Endothelial cell of umbilical vein (primary cell): ENCODE measurements around the gene PLPPR4. TPM values are rescaled to one million over a fixed set of nuclear protein-coding genes. Genes with fewer than 3 reads are reported as not detected.

Experiments used
- BruUV-seq: library from RNA; stranded (reverse); fragments of 400-500 nt; replicated peaks from 2 replicates; lab custom pipeline; 2021; lab: Mats Ljungman, UMichigan
- CTCF ChIA-PET: fragments of 300-600, 350-600 bp; sonication (Branson Sonifier 250); formaldehyde crosslinking; loops from one replicate; lab custom pipeline; 2021; ENCODE audit warnings: antibody characterized with exemption, inconsistent platforms; lab: Charles Lee
- POLR2A ChIA-PET: fragments of 300-600, 350-600 bp; sonication (Branson Sonifier 250); formaldehyde crosslinking; loops from one replicate; lab custom pipeline; 2021; ENCODE audit warnings: antibody characterized with exemption, inconsistent platforms; lab: Charles Lee
- DNase-seq: peaks from one replicate; pipeline ENCODE4 v3.0.0-alpha.2; 2011; ENCODE audit warnings: low read depth, low spot score
- FAIRE-seq: peaks from 2 replicates; lab custom pipeline; 2011; peaks lifted over from hg19 to GRCh38; lab: Jason Lieb, UNC
- H2AFZ ChIP-seq: 2 replicates; pipeline ENCODE4 v1.6.0; 2012; ENCODE audit warnings: low read depth, low read length, control low read depth, inconsistent platforms
- H3K27ac ChIP-seq: 2 replicates; pipeline ENCODE4 v1.5.1; 2011; ENCODE audit warnings: low read depth, mild to moderate bottlenecking, control low read depth, low read length, moderate library complexity; ENCODE audit not compliant: insufficient read depth
- H3K27me3 ChIP-seq, 2 experiments: 2 replicates each; pipeline versions ENCODE4 v1.6.0 to v1.6.1; 2011; ENCODE audit warnings: low read length in 2 of 2, mixed read lengths in 1 of 2; ENCODE audit not compliant: control insufficient read depth in 2 of 2, insufficient read depth in 2 of 2
- H3K36me3 ChIP-seq, 2 experiments: 2 replicates in 1 of 2; 3 replicates in 1 of 2; pipeline ENCODE4 v1.5.1; 2011; ENCODE audit warnings: low read length in 2 of 2, mild to moderate bottlenecking in 1 of 2, moderate library complexity in 1 of 2; ENCODE audit not compliant: control insufficient read depth in 2 of 2, insufficient read depth in 2 of 2; ENCODE audit errors: extremely low read depth in 1 of 2
- H3K4me1 ChIP-seq: 3 replicates; pipeline ENCODE4 v1.5.1; 2011; ENCODE audit warnings: mild to moderate bottlenecking, low read length; ENCODE audit not compliant: control insufficient read depth, insufficient read depth; ENCODE audit errors: extremely low read depth
- H3K4me2 ChIP-seq: 2 replicates; pipeline ENCODE4 v1.6.1; 2011; ENCODE audit warnings: low read length, control low read depth, mixed read lengths; ENCODE audit not compliant: insufficient read depth
- H3K4me3 ChIP-seq, 3 experiments: fragments of 200-600 bp in 1 of 3; sonication (generic), shearing (Covaris generic) in 1 of 3; replicated peaks in 1 of 3; 2 replicates each; pipeline ENCODE4 v1.5.1; 2011 to 2016; ENCODE audit warnings: control low read depth in 3 of 3, low read length in 3 of 3, mild to moderate bottlenecking in 2 of 3, inconsistent platforms in 1 of 3, low read depth in 1 of 3, moderate library complexity in 1 of 3; ENCODE audit not compliant: insufficient read depth in 1 of 3
- H3K79me2 ChIP-seq: 2 replicates; pipeline ENCODE4 v1.6.0; 2012; ENCODE audit warnings: low read length, inconsistent platforms; ENCODE audit not compliant: control insufficient read depth, insufficient read depth
- H3K9ac ChIP-seq: replicated peaks from 2 replicates; pipeline ENCODE3; 2011; ENCODE audit warnings: low read length, control low read depth; ENCODE audit not compliant: insufficient read depth; ENCODE audit errors: extremely low read depth
- H3K9me1 ChIP-seq: replicated peaks from 3 replicates; pipeline ENCODE4 v1.6.0; 2011; ENCODE audit warnings: mild to moderate bottlenecking, low read length; ENCODE audit not compliant: control insufficient read depth, insufficient read depth; ENCODE audit errors: extremely low read depth
- H3K9me3 ChIP-seq: replicated peaks from 2 replicates; pipeline ENCODE4 v1.5.1; 2012; ENCODE audit warnings: low read length, inconsistent platforms; ENCODE audit not compliant: control insufficient read depth, insufficient read depth
- H4K20me1 ChIP-seq: replicated peaks from 2 replicates; pipeline ENCODE3; 2011; ENCODE audit warnings: mild to moderate bottlenecking, low read length; ENCODE audit not compliant: control insufficient read depth, insufficient read depth; ENCODE audit errors: extremely low read depth
- CTCF ChIP-seq, 2 donors: IDR thresholded peaks; 1 replicate in 1 of 2; 2 replicates in 1 of 2; pipeline ENCODE4 v1.5.1; 2011; ENCODE audit warnings: low read length in 2 of 2, mild to moderate bottlenecking in 2 of 2, moderate library complexity in 2 of 2, control low read depth in 1 of 2, inconsistent platforms in 1 of 2, low read depth in 1 of 2; ENCODE audit not compliant: insufficient read depth in 1 of 2; ENCODE audit errors: extremely low read depth in 1 of 2
- EZH2 ChIP-seq: IDR thresholded peaks from 2 replicates; pipeline ENCODE4 v1.6.1; 2012; ENCODE audit warnings: borderline replicate concordance, low read depth, mild to moderate bottlenecking, moderate library complexity, low read length, inconsistent platforms; ENCODE audit not compliant: severe bottlenecking
- FOS ChIP-seq: IDR thresholded peaks from 2 replicates; pipeline ENCODE4 v1.6.1; 2011; ENCODE audit warnings: mild to moderate bottlenecking, low read length, moderate library complexity, borderline replicate concordance; ENCODE audit not compliant: insufficient read depth
- GATA2 ChIP-seq: IDR thresholded peaks from 2 replicates; pipeline ENCODE4 v1.7.0; 2011; ENCODE audit warnings: low read depth, mild to moderate bottlenecking, moderate library complexity, mixed read lengths, low read length; ENCODE audit not compliant: insufficient read length, insufficient read depth
- JUN ChIP-seq: IDR thresholded peaks from 2 replicates; pipeline ENCODE4 v1.6.1; 2011; ENCODE audit warnings: borderline replicate concordance, low read depth; ENCODE audit not compliant: insufficient read length, insufficient read depth
- MAX ChIP-seq: IDR thresholded peaks from 2 replicates; pipeline ENCODE4 v1.6.1; 2011; ENCODE audit not compliant: insufficient read depth, insufficient read length
- MYC ChIP-seq: IDR thresholded peaks from one replicate; pipeline ENCODE4 v1.6.1; 2011; ENCODE audit warnings: mild to moderate bottlenecking, low read depth, low read length
- POLR2A ChIP-seq: IDR thresholded peaks from 2 replicates; pipeline ENCODE4 v1.6.1; 2012; ENCODE audit warnings: low read depth, mild to moderate bottlenecking, control low read depth, low read length
- POLR2AphosphoS5 ChIP-seq: IDR thresholded peaks from 2 replicates; pipeline ENCODE4 v1.6.1; 2012; ENCODE audit warnings: low read depth, mild to moderate bottlenecking, control low read depth, low read length, moderate library complexity; ENCODE audit not compliant: insufficient read depth
- dilution Hi-C: fragments of 300-500 bp; cut with MboI; formaldehyde crosslinking; loops from one replicate; pipeline ENCODE4 v1.15.0; 2019; ENCODE audit warnings: low sequenced_read_pairs; ENCODE audit not compliant: extremely low pct_ligation_motif_present
- intact Hi-C: fragments of 100-400 bp; cut with micrococcal nuclease; formaldehyde crosslinking; loops from one replicate; pipeline ENCODE4 v1.10.0; 2022
- polyA plus RNA-seq, 4 experiments: library from polyadenylated mRNA; depleted of rRNA in 3 of 4; stranded (reverse) in 3 of 4; unstranded in 1 of 4; fragments of >200 nt; gene quantifications; 2 replicates each; pipeline versions ENCODE4 v1.2.1 to v1.2.3, GENCODE V29; 2011 to 2012; ENCODE audit warnings: missing spikeins in 1 of 4
- total RNA-seq: library from RNA; stranded (reverse); gene quantifications from 2 replicates; pipeline ENCODE4 v1.2.3, GENCODE V29; 2021

PLPPR4 gene
- total and polyA plus RNA-seq, 2 donors (not counting 3 experiments of a cell fraction or from before 2014, with no cell fraction given) = not detected

GRCh38 chr1:99306056-99306455 lies 41.8 kb downstream of the PLPPR4 start:
- ChIA-PET POLR2A (no interaction called here), CTCF (no interaction called here)
- FAIRE-seq (no peak), DNase-seq (no peak)
- H3K36me3 ChIP-seq = no peaks in the 10 kb centered on the region
- H3K9me3 ChIP-seq = no peaks in the 10 kb centered on the region
- H3K27ac ChIP-seq = no peak overlapping the region
- intact Hi-C loops (no loop called here), dilution Hi-C loops (no loop called here)
- H3K79me2 ChIP-seq = no peaks in the 10 kb centered on the region
- H3K9ac ChIP-seq = no peak overlapping the region
- BruUV-seq = no TSS peak
- H3K9me1 ChIP-seq = no peaks in the 10 kb centered on the region
- H3K27me3 ChIP-seq = no peaks in the 10 kb centered on the region
- H3K4me2 ChIP-seq = no peak overlapping the region
- no peak overlapping the region for H2AFZ ChIP-seq
- no peaks in the 10 kb centered on the region for H3K4me1 ChIP-seq
- no peaks in the 10 kb centered on the region for H4K20me1 ChIP-seq
- no peak overlapping the region for H3K4me3 ChIP-seq
- TF ChIP-seq FOS (no peak), EZH2 (no peak), POLR2A (no peak), MAX (no peak), JUN (no peak), GATA2 (no peak), MYC (no peak), CTCF (IDR thresholded peaks at IDR 0.05; ENCODE audit: extremely low read depth in 1 of 2, insufficient read depth in 1 of 2, low read depth in 1 of 2, low read length in 2 of 2) (no peak), POLR2AphosphoS5 (no peak)
